ENCODE results near the gene HOXC12.

Gene HOXC12

GRCh38 chr12:53952871-53953734, 1.6 kb upstream of the HOXC12 start:
- Histone ChIP-seq H3K4me3 (IDR thresholded peaks at IDR 0.05; ENCODE audit: insufficient read depth, low read depth, low read length) (no peak overlapping the region), H3K27me3 (ENCODE audit: insufficient read depth, low read depth) (peaks cover 98% of the 10 kb centered on the region), H3K9ac (no peak overlapping the region)

GRCh38 chr12:53953831-53954693, 641 bp upstream of the HOXC12 start:
- no peak overlapping the region for H3K27ac ChIP-seq
- H3K36me3 ChIP-seq (ENCODE audit: insufficient read depth) = no peaks in the 10 kb centered on the region
- TF ChIP-seq CTCF (conservative IDR thresholded peaks at IDR 0.05; ENCODE audit: low read depth, low read length) = no peak
- H3K27me3 ChIP-seq (ENCODE audit: insufficient read depth, low read depth) = peaks cover 98% of the 10 kb centered on the region
- no peaks in the 10 kb centered on the region for H4K20me1 ChIP-seq (ENCODE audit: insufficient read depth)
- no peak overlapping the region for H3K4me2 ChIP-seq
- no peaks in the 10 kb centered on the region for H3K4me1 ChIP-seq (ENCODE audit: low read depth, poor library complexity, severe bottlenecking)
- no peaks in the 10 kb centered on the region for H3K79me2 ChIP-seq (ENCODE audit: insufficient read depth, low read depth)
- no peak overlapping the region for H2AFZ ChIP-seq (ENCODE audit: low read depth)
- no peak overlapping the region for H3K9ac ChIP-seq
- no peak overlapping the region for H3K4me3 ChIP-seq (IDR thresholded peaks at IDR 0.05; ENCODE audit: insufficient read depth, low read depth, low read length)

More at GRCh38 chr12:53952871-53953734, 1.6 kb upstream of the HOXC12 start:
- H3K36me3 ChIP-seq (ENCODE audit: insufficient read depth) = no peaks in the 10 kb centered on the region
- H3K79me2 ChIP-seq (ENCODE audit: insufficient read depth, low read depth) = no peaks in the 10 kb centered on the region
- no peaks in the 10 kb centered on the region for H4K20me1 ChIP-seq (ENCODE audit: insufficient read depth)
- no peak overlapping the region for H3K4me2 ChIP-seq
- no peak overlapping the region for H2AFZ ChIP-seq (ENCODE audit: low read depth)
- no peak for TF ChIP-seq CTCF (conservative IDR thresholded peaks at IDR 0.05; ENCODE audit: low read depth, low read length)
- H3K27ac ChIP-seq = no peak overlapping the region
- H3K4me1 ChIP-seq (ENCODE audit: low read depth, poor library complexity, severe bottlenecking) = no peaks in the 10 kb centered on the region

GRCh38 chr12:53955036-53955775, 503 bp downstream of the HOXC12 start:
- Histone ChIP-seq H3K27me3 (ENCODE audit: insufficient read depth, low read depth) (peaks cover 98% of the 10 kb centered on the region), H3K27ac (no peak overlapping the region), H2AFZ (ENCODE audit: low read depth) (no peak overlapping the region), H4K20me1 (ENCODE audit: insufficient read depth) (no peaks in the 10 kb centered on the region), H3K4me1 (ENCODE audit: low read depth, poor library complexity, severe bottlenecking) (no peaks in the 10 kb centered on the region), H3K4me2 (no peak overlapping the region), H3K79me2 (ENCODE audit: insufficient read depth, low read depth) (no peaks in the 10 kb centered on the region), H3K36me3 (ENCODE audit: insufficient read depth) (no peaks in the 10 kb centered on the region), H3K9ac (no peak overlapping the region), H3K4me3 (IDR thresholded peaks at IDR 0.05; ENCODE audit: insufficient read depth, low read depth, low read length) (no peak overlapping the region)
- TF ChIP-seq CTCF (conservative IDR thresholded peaks at IDR 0.05; ENCODE audit: low read depth, low read length) = no peak

- H3K36me3 ChIP-seq (ENCODE audit: insufficient read depth) = no peaks in the 10 kb centered on the region
- H2AFZ ChIP-seq (ENCODE audit: low read depth) = no peak overlapping the region
- no peak for TF ChIP-seq CTCF (conservative IDR thresholded peaks at IDR 0.05; ENCODE audit: low read depth, low read length)
- H3K4me2 ChIP-seq = no peak overlapping the region
- no peaks in the 10 kb centered on the region for H4K20me1 ChIP-seq (ENCODE audit: insufficient read depth)
- H3K79me2 ChIP-seq (ENCODE audit: insufficient read depth, low read depth) = no peaks in the 10 kb centered on the region
- H3K4me1 ChIP-seq (ENCODE audit: low read depth, poor library complexity, severe bottlenecking) = no peaks in the 10 kb centered on the region
- no peak overlapping the region for H3K9ac ChIP-seq
- peaks cover 98% of the 10 kb centered on the region for H3K27me3 ChIP-seq (ENCODE audit: insufficient read depth, low read depth)
- no peak overlapping the region for H3K4me3 ChIP-seq (IDR thresholded peaks at IDR 0.05; ENCODE audit: insufficient read depth, low read depth, low read length)
- no peak overlapping the region for H3K27ac ChIP-seq
Measured at GRCh38 chr12:53955776-53956250, 1.1 kb downstream of the HOXC12 start.
